ENCODE data around the gene PDPN. TPM values are rescaled to one million over a fixed set of nuclear protein-coding genes. Genes with fewer than 3 reads are reported as not detected.

PDPN gene
- total and polyA plus RNA-seq, 2 experiments from 2014 or later: 67.3 to 82.8 TPM

GRCh38 chr1:13586001-13586400, 2.4 kb downstream of the PDPN start:
- Mint-ChIP-seq H3K27me3 (ENCODE audit: insufficient read depth, low read depth, poor library complexity) (peaks cover 12% of the 10 kb centered on the region), H3K4me3 (peak overlapping the region; percentile 96), H3K9me3 (no peaks in the 10 kb centered on the region), H3K27ac (peak overlapping the region; percentile 85), H3K4me1 (peaks cover 64% of the 10 kb centered on the region), H3K36me3 (ENCODE audit: low read depth) (peaks cover 23% of the 10 kb centered on the region; the same call in 2 of the 3 replicates)
- peaks cover 14% of the 10 kb centered on the region; the same call in 1 of the 2 replicates for H4K20me1 ChIP-seq (replicated peaks; ENCODE audit: insufficient read depth)
- ATAC-seq (no peak), DNase-seq (ENCODE audit: low spot score) (no peak)
- peaks cover 69% of the 10 kb centered on the region for H3K79me2 ChIP-seq (replicated peaks; ENCODE audit: insufficient read depth)
- no peak overlapping the region for H2AFZ ChIP-seq
- peak overlapping the region; percentile 96 for H3K4me2 ChIP-seq
- H3K4me3 ChIP-seq: peak overlapping the region; percentile 96
- 0 out of 2 replicates have a peak, but pooled peaks cover 5% of the 10 kb centered on the region for H3K9me2 ChIP-seq (ENCODE audit: insufficient read depth)
- H3K27ac ChIP-seq (ENCODE audit: low read depth): peak overlapping the region; percentile 81
- H3K36me3 ChIP-seq (ENCODE audit: insufficient read depth): no peaks in the 10 kb centered on the region
- H3K27me3 ChIP-seq (ENCODE audit: insufficient read depth): peaks cover 5% of the 10 kb centered on the region; the same call in 1 of the 2 replicates
- H3F3A ChIP-seq (replicated peaks; ENCODE audit: low read depth): peaks cover 7% of the 10 kb centered on the region; the same call in 1 of the 2 replicates
- TF ChIP-seq EZH2phosphoT487 (IDR thresholded peaks at IDR 0.05; ENCODE audit: unreplicated experiment) (no peak), CREB1 (CRISPR knock-in tag; IDR thresholded peaks at IDR 0.05; ENCODE audit: low read depth) (no peak), CTCF (conservative IDR thresholded peaks at IDR 0.05; ENCODE audit: low read depth in 2 of 2) (no peak), ZNF331 (CRISPR knock-in tag; IDR thresholded peaks at IDR 0.05; ENCODE audit: low read depth) (no peak), ETS1 (IDR thresholded peaks at IDR 0.05) (no peak), ZNF462 (CRISPR knock-in tag; IDR thresholded peaks at IDR 0.05) (no peak), JUNB (IDR thresholded peaks at IDR 0.05; ENCODE audit: unreplicated experiment) (no peak), EZH2 (IDR thresholded peaks at IDR 0.05; ENCODE audit: low read depth, unreplicated experiment) (no peak), NANOG (IDR thresholded peaks at IDR 0.05; ENCODE audit: borderline replicate concordance) (no peak), STAT1 (IDR thresholded peaks at IDR 0.05; ENCODE audit: unreplicated experiment) (no peak), POLR2AphosphoS5 (IDR thresholded peaks at IDR 0.05; ENCODE audit: low read depth) (no peak), REST (IDR thresholded peaks at IDR 0.05; ENCODE audit: unreplicated experiment) (no peak), ZNF114 (CRISPR knock-in tag; IDR thresholded peaks at IDR 0.05) (no peak)
- peaks cover 58% of the 10 kb centered on the region for H3K4me1 ChIP-seq (ENCODE audit: insufficient read depth)

Measured in GM23338 (cell line).